Stomach (tissue), 4 donors: ENCODE data around the gene CEP20.

Source experiments
- CTCF ChIP-seq, 7 experiments: fragments of 450-650 bp in 4 of 7; fragments of 200-600 bp in 3 of 7; sonication (generic) in 3 of 7; IDR thresholded peaks; one replicate each; pipeline ENCODE4 v1.5.1; 2016 to 2019; ENCODE audit warnings: antibody characterized with exemption in 7 of 7, control low read depth in 2 of 7, mild to moderate bottlenecking in 1 of 7
- EP300 ChIP-seq: sonication (generic); formaldehyde crosslinking; IDR thresholded peaks from one replicate; pipeline ENCODE4 v1.6.1; 2017; ENCODE audit warnings: antibody characterized with exemption

- TF ChIP-seq CTCF (IDR thresholded peaks at IDR 0.05) (no peak), EP300 (no peak)
These were observed 35.4 kb downstream of the CEP20 start for GRCh38 chr16:15853021-15853420.
